ENCODE measurements around the gene ADAMTSL3.

DNA sequence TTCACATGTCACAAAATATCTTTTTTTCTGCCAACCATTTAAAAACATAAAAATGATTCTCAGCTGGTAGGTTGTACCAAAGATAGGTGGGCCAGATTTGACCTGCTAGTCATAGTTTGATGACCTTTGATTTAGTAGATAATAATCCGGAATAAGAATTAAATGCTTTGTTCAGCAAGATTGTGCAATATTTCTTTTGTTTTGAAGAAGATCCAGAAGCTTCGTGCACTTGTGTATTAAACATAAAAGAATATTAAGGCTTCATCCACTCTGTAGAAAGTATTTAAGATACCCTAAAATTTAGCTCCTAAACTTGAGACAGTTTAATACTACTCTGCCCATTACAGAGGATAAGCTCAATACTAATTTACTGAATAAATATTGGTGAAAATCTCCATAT, 258.4 kb downstream of the ADAMTSL3 start:
- TF ChIP-seq CTCF (IDR thresholded peaks at IDR 0.05; ENCODE audit: low read depth, low read length), result no peak
- TF ChIP-seq EZH2phosphoT487 (IDR thresholded peaks at IDR 0.05; ENCODE audit: low read depth), result no peak
